Measurements from ENCODE around the gene FOXB2.
A peak's percentile ranks its signal among the peaks of the same experiment; 100 is the strongest.

The FOXB2 gene

DNA sequence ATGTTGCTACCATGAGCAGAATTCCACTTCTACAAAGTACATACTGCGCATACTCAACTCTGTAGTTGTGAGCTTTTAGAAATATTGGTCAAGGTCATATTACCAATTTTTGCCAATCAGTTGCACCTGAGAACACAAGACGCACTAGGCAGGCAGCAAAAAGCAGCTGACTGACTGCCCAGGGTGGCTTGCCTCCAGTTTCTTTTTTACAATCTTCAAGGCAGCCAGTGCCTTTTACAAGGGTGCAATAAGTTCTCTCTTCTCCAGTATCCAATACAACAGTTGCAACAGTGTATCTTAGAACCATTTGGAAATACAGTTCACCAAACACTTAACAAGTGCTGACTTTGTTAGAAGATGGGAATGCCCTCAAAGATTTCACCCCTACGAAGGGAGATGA lies 16.1 kb upstream of the FOXB2 start:
- no peak overlapping the region for H3K4me3 ChIP-seq (ENCODE audit: low read depth, low read length)
- DNase-seq = no peak
- TF ChIP-seq, protein P1, sequence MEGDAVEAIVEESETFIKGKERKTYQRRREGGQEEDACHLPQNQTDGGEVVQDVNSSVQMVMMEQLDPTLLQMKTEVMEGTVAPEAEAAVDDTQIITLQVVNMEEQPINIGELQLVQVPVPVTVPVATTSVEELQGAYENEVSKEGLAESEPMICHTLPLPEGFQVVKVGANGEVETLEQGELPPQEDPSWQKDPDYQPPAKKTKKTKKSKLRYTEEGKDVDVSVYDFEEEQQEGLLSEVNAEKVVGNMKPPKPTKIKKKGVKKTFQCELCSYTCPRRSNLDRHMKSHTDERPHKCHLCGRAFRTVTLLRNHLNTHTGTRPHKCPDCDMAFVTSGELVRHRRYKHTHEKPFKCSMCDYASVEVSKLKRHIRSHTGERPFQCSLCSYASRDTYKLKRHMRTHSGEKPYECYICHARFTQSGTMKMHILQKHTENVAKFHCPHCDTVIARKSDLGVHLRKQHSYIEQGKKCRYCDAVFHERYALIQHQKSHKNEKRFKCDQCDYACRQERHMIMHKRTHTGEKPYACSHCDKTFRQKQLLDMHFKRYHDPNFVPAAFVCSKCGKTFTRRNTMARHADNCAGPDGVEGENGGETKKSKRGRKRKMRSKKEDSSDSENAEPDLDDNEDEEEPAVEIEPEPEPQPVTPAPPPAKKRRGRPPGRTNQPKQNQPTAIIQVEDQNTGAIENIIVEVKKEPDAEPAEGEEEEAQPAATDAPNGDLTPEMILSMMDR (IDR thresholded peaks at IDR 0.05; ENCODE audit: low read depth, low read length, missing control alignments) = no peak
- no peaks in the 10 kb centered on the region for H3K27me3 ChIP-seq (replicated peaks)
- no peak overlapping the region for H3K27ac ChIP-seq
- no peaks in the 10 kb centered on the region for H3K36me3 ChIP-seq (replicated peaks)
- in situ Hi-C loops (cut with HindIII; ENCODE audit: low pct_ligation_motif_present, low sequenced_read_pairs) = no loop called here

DNA sequence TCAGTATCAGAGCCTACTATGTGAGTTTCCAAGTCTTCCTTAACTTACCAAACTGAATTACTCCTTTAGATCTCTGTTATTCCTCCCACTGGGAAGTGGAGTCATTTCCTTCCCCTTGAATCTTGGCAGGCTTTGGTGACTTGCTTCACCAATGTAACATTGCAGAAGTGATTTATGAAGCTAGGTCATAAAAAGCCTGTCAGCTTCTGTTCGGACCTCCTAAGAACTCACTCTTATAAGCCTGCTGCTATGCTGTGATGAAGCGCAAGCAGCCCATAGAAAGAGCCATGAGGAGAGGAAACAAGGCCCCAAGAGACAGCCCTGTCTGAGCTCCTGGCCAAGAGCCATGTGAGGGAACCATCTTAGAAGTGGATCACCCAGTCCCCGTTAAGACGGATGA lies 14.2 kb upstream of the FOXB2 start:
- Histone ChIP-seq H3K4me3 (ENCODE audit: low read depth, low read length) (no peak overlapping the region), H3K36me3 (replicated peaks) (no peaks in the 10 kb centered on the region), H3K27ac (no peak overlapping the region), H3K27me3 (replicated peaks) (peaks cover under 1% of the 10 kb centered on the region)
- in situ Hi-C loops (cut with HindIII; ENCODE audit: low pct_ligation_motif_present, low sequenced_read_pairs) = no loop called here
- no peak for DNase-seq
- TF ChIP-seq, protein P1 (IDR thresholded peaks at IDR 0.05; ENCODE audit: low read depth, low read length, missing control alignments) = no peak

GRCh38 chr9:77010527-77010926 lies 8.9 kb upstream of the FOXB2 start:
- in situ Hi-C loops (cut with HindIII; ENCODE audit: low pct_ligation_motif_present, low sequenced_read_pairs) = no loop called here
- TF ChIP-seq, protein P1 (IDR thresholded peaks at IDR 0.05; ENCODE audit: low read depth, low read length, missing control alignments) = no peak
- Histone ChIP-seq H3K36me3 (replicated peaks) (no peaks in the 10 kb centered on the region), H3K27ac (no peak overlapping the region), H3K4me3 (ENCODE audit: low read depth, low read length) (no peak overlapping the region), H3K27me3 (replicated peaks) (peaks cover 49% of the 10 kb centered on the region)
- no peak for DNase-seq

GRCh38 chr9:77011973-77012821 lies 7.3 kb upstream of the FOXB2 start:
- TF ChIP-seq, protein P1 (IDR thresholded peaks at IDR 0.05; ENCODE audit: low read depth, low read length, missing control alignments) = peak; percentile 84
- in situ Hi-C loops (cut with HindIII; ENCODE audit: low pct_ligation_motif_present, low sequenced_read_pairs) = no loop called here
- Histone ChIP-seq H3K27me3 (replicated peaks) (peaks cover 65% of the 10 kb centered on the region), H3K36me3 (replicated peaks) (no peaks in the 10 kb centered on the region), H3K4me3 (ENCODE audit: low read depth, low read length) (no peak overlapping the region), H3K27ac (no peak overlapping the region)
- peak; percentile 17 for DNase-seq

DNA sequence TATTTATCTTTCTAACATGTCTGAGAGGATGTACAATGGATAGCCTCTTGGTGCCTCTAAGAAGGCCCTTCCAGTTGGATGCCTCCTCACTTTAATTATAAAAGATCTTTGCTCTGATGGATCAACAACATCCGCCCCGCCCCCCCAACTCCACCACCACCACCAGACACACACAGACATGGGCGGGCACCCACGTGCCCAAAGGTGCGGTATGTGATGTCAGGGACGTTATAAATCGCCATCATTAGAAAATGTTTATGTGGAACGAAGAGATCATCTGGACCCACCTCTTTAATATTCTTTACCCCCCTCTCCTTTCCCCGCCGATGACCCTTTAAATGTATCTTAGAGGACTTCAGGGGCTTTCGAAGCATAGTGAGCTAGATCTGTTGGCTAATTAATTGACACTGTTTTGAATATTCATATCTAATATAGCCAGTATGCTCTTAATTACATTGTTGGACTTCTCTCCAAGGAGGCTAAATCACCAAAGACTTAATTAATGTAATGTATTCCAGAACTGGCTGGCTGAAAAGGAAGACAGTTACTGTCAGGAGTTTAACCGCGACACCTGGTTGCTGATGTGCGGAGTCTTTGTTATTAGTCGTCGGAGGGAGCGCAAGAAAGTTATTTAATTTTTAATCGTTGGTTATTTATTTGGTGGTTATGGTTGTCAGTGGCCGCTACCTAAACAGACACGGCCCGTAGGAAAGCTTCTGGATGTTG lies 6.1 kb upstream of the FOXB2 start:
- in situ Hi-C loops (cut with HindIII; ENCODE audit: low pct_ligation_motif_present, low sequenced_read_pairs) = no loop called here
- Histone ChIP-seq H3K27me3 (replicated peaks) (peaks cover 77% of the 10 kb centered on the region), H3K4me3 (ENCODE audit: low read depth, low read length) (no peak overlapping the region), H3K36me3 (replicated peaks) (no peaks in the 10 kb centered on the region), H3K27ac (no peak overlapping the region)
- TF ChIP-seq, protein P1 (IDR thresholded peaks at IDR 0.05; ENCODE audit: low read depth, low read length, missing control alignments) = no peak
- DNase-seq = no peak

Measured in brain microvascular endothelial cell (primary cell).